Fibroblast of the aortic adventitia (primary cell): Measurements from ENCODE around the gene HTRA1. TPM values are rescaled to one million over a fixed set of nuclear protein-coding genes. Genes with fewer than 3 reads are reported as not detected.

ENCODE experiments used
- DNase-seq: peaks from one replicate; pipeline ENCODE4 v3.0.0-alpha.2; 2010; ENCODE audit warnings: low read depth
- H3K4me3 ChIP-seq: 2 replicates; pipeline ENCODE4 v1.5.1; 2011; ENCODE audit warnings: low read depth, mild to moderate bottlenecking, control low read depth, low read length, moderate library complexity
- CTCF ChIP-seq: IDR thresholded peaks from 2 replicates; pipeline ENCODE4 v1.5.1; 2011; ENCODE audit warnings: mild to moderate bottlenecking, low read length, control low read depth, inconsistent platforms; ENCODE audit not compliant: insufficient read depth
- total RNA-seq: library from RNA; depleted of rRNA; stranded (reverse); fragments of >200 nt; gene quantifications from 2 replicates; pipeline ENCODE4 v1.2.3, GENCODE V29; 2012; ENCODE audit warnings: low replicate concordance

HTRA1 gene
- total RNA-seq, 1 donor, result 156 TPM

- peak; percentile 30 for DNase-seq
- TF ChIP-seq CTCF, result no peak
- no peak overlapping the region for H3K4me3 ChIP-seq
Observed at GRCh38 chr10:122421054-122421625, 40.2 kb upstream of the HTRA1 start.

GRCh38 chr10:122421742-122422141 is 39.6 kb upstream of the HTRA1 start:
- H3K4me3 ChIP-seq, result no peak overlapping the region
- peak; percentile 17 for DNase-seq
- TF ChIP-seq CTCF, result no peak

- no peak overlapping the region for H3K4me3 ChIP-seq
- no peak for TF ChIP-seq CTCF
- DNase-seq, result no peak
Observed at GRCh38 chr10:122422266-122422989, 38.9 kb upstream of the HTRA1 start.

GRCh38 chr10:122424059-122424458 is 37.3 kb upstream of the HTRA1 start:
- no peak for DNase-seq
- no peak for TF ChIP-seq CTCF
- H3K4me3 ChIP-seq, result no peak overlapping the region

GRCh38 chr10:122426829-122427228 is 34.5 kb upstream of the HTRA1 start:
- H3K4me3 ChIP-seq, result no peak overlapping the region
- no peak for DNase-seq
- no peak for TF ChIP-seq CTCF

GRCh38 chr10:122427280-122427679 is 34.1 kb upstream of the HTRA1 start:
- DNase-seq, result no peak
- TF ChIP-seq CTCF, result no peak

More at GRCh38 chr10:122427280-122427679, 34.1 kb upstream of the HTRA1 start:
- H3K4me3 ChIP-seq, result no peak overlapping the region
